Measurements from ENCODE around the gene PRTG. TPM values are rescaled to one million over a fixed set of nuclear protein-coding genes. Genes with fewer than 3 reads are reported as not detected.

Gene PRTG
- polyA plus RNA-seq, 1 of the 3 experiments (the other 2 are of a cell fraction), result 3.0 TPM

- POLR2A ChIA-PET, result interaction anchor here (0.7 kb wide), 1 partner anchor 9 kb away, joined by 3 read pairs; no protein-coding TSS in a partner anchor
- Histone ChIP-seq H2AFZ (ENCODE audit: low read depth) (no peak overlapping the region), H3K27me3 (ENCODE audit: insufficient read depth) (no peaks in the 10 kb centered on the region), H3K9ac (no peak overlapping the region), H3K4me1 (ENCODE audit: control insufficient read depth in 1 of 2, insufficient read depth in 2 of 2, low read depth in 1 of 2, low read length in 1 of 2) (peaks cover 0 to 11% of the 10 kb centered on the region in 2 experiments; a peak in 2 of 4 replicates), H3K9me2 (no peaks in the 10 kb centered on the region), H3K27ac (ENCODE audit: low read depth in 2 of 2, low read length in 1 of 2) (peak overlapping the region in 1 of 2 experiments; percentile 24; a peak in 1 of 4 replicates), H3K9me3 (no peaks in the 10 kb centered on the region), H4K20me1 (ENCODE audit: insufficient read depth) (no peaks in the 10 kb centered on the region), H3K79me2 (ENCODE audit: insufficient read depth) (no peaks in the 10 kb centered on the region), H3K36me3 (replicated peaks in 1 of 2; ENCODE audit: control insufficient read depth in 1 of 2, insufficient read depth in 2 of 2, low read length in 1 of 2) (no peaks in the 10 kb centered on the region), H3F3A (replicated peaks; ENCODE audit: insufficient read depth) (no peaks in the 10 kb centered on the region), H3K4me2 (no peak overlapping the region), H3K4me3 (ENCODE audit: low read depth in 2 of 2, low read length in 1 of 2) (no peak overlapping the region)
- DNase-seq, result peak; percentile 40
- TF ChIP-seq EP300 (IDR thresholded peaks at IDR 0.05; ENCODE audit: borderline replicate concordance in 1 of 2, low read depth in 1 of 2, low read length in 1 of 2), result peak in 1 of 2 experiments; percentile 37; a peak in 1 of 4 replicates
- no peak for TF ChIP-seq CHD2 (IDR thresholded peaks at IDR 0.05; ENCODE audit: low read length, partially characterized antibody)
- 70% methylated on average over 4 of the region's 4 CpGs for WGBS (ENCODE audit: low lambda C conversion rate)
- CTCF ChIA-PET, result interaction anchor here (0.7 to 3.9 kb wide), 20 partner anchors 8 to 134 kb away, joined by 3 to 23 read pairs (median 4); no protein-coding TSS in a partner anchor
Measured at GRCh38 chr15:55775316-55775715, 32.4 kb upstream of the PRTG start.

GRCh38 chr15:55774113-55774970 is 31.4 kb upstream of the PRTG start:
- CTCF ChIA-PET, result interaction anchor here (0.6 to 3.9 kb wide), 29 partner anchors 9 to 138 kb away, joined by 3 to 23 read pairs (median 4); no protein-coding TSS in a partner anchor
- Histone ChIP-seq H3K79me2 (ENCODE audit: insufficient read depth) (no peaks in the 10 kb centered on the region), H3K36me3 (replicated peaks in 1 of 2; ENCODE audit: control insufficient read depth in 1 of 2, insufficient read depth in 2 of 2, low read length in 1 of 2) (no peaks in the 10 kb centered on the region), H2AFZ (ENCODE audit: low read depth) (no peak overlapping the region), H3K4me1 (ENCODE audit: control insufficient read depth in 1 of 2, insufficient read depth in 2 of 2, low read depth in 1 of 2, low read length in 1 of 2) (peaks cover 0 to 11% of the 10 kb centered on the region in 2 experiments; a peak in 2 of 4 replicates), H3K9me2 (no peaks in the 10 kb centered on the region), H3K9me3 (no peaks in the 10 kb centered on the region), H4K20me1 (ENCODE audit: insufficient read depth) (no peaks in the 10 kb centered on the region), H3K27ac (ENCODE audit: low read depth in 2 of 2, low read length in 1 of 2) (no peak overlapping the region; a peak in 1 of 4 replicates), H3K4me3 (ENCODE audit: low read depth in 2 of 2, low read length in 1 of 2) (no peak overlapping the region), H3F3A (replicated peaks; ENCODE audit: insufficient read depth) (no peaks in the 10 kb centered on the region), H3K27me3 (ENCODE audit: insufficient read depth) (no peaks in the 10 kb centered on the region), H3K4me2 (no peak overlapping the region), H3K9ac (no peak overlapping the region)
- peak; percentile 53 for DNase-seq
- 71% methylated on average over 9 of the region's 9 CpGs for WGBS (ENCODE audit: low lambda C conversion rate)
- TF ChIP-seq FOSL2 (IDR thresholded peaks at IDR 0.05; ENCODE audit: borderline replicate concordance, low read depth), result no peak
- TF ChIP-seq MEF2A (IDR thresholded peaks at IDR 0.05; ENCODE audit: borderline replicate concordance, low read depth), result no peak
- no peak for TF ChIP-seq POLR2AphosphoS5 (IDR thresholded peaks at IDR 0.05; ENCODE audit: low read depth, low read length)
- peak; percentile 53 for TF ChIP-seq RAD21 (IDR thresholded peaks at IDR 0.05; ENCODE audit: low read length)
- TF ChIP-seq PBX3 (IDR thresholded peaks at IDR 0.05), result no peak
- TF ChIP-seq USF2 (IDR thresholded peaks at IDR 0.05; ENCODE audit: borderline replicate concordance, low read depth, low read length), result no peak
- TF ChIP-seq MXI1 (IDR thresholded peaks at IDR 0.05; ENCODE audit: low read depth, low read length), result no peak
- no peak for TF ChIP-seq YY1 (IDR thresholded peaks at IDR 0.05; ENCODE audit: low read depth)
- TF ChIP-seq TCF12 (IDR thresholded peaks at IDR 0.05), result no peak
- TF ChIP-seq CHD2 (IDR thresholded peaks at IDR 0.05; ENCODE audit: low read length, partially characterized antibody), result no peak
- TF ChIP-seq FOXM1 (IDR thresholded peaks at IDR 0.05; ENCODE audit: low read depth), result no peak
- peak; percentile 72 for TF ChIP-seq CTCF (IDR thresholded peaks at IDR 0.05)
- POLR2A ChIA-PET, result no interaction called here

Measured in SK-N-SH (cell line).